Airway epithelial cell (primary cell): ENCODE data around the gene NPEPL1. TPM values are rescaled to one million over a fixed set of nuclear protein-coding genes. Genes with fewer than 3 reads are reported as not detected.

Source experiments
- total RNA-seq: library from RNA; depleted of rRNA; stranded (reverse); fragments of >200 nt; gene quantifications from 2 replicates; pipeline ENCODE4 v1.2.3, GENCODE V29; 2015

NPEPL1 gene, protein sequence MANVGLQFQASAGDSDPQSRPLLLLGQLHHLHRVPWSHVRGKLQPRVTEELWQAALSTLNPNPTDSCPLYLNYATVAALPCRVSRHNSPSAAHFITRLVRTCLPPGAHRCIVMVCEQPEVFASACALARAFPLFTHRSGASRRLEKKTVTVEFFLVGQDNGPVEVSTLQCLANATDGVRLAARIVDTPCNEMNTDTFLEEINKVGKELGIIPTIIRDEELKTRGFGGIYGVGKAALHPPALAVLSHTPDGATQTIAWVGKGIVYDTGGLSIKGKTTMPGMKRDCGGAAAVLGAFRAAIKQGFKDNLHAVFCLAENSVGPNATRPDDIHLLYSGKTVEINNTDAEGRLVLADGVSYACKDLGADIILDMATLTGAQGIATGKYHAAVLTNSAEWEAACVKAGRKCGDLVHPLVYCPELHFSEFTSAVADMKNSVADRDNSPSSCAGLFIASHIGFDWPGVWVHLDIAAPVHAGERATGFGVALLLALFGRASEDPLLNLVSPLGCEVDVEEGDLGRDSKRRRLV
- 11.4 and 12.6 TPM in 2 replicates for total RNA-seq

DNA sequence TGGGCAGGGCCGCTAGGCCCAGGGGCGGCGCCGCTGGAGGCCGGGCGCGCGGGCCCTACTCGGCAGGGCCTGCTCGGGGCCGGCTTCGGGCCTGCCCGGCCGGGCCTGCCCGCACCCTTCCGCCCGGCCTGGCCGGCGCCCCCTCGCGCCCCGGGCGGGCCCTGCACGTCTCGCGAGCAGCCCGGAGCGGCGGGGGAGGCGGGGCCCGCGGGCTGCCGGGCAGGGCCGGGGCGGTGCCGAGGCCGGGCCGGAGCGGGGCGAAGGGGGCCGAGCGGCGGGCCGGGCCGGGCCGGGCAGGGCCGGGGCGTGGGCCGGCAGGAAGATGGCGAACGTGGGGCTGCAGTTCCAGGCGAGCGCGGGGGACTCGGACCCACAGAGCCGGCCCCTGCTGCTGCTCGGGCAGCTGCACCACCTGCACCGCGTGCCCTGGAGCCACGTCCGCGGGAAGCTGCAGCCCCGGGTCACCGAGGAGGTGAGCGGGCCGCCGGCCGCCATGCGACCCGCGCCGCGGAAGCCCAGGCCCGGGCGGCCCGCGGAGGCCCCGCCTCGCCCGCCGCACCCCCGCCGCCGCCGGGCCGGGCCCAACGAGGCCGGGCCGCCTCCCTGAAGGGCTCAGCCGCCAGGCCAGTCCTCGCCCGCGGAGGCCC, at the start of gene NPEPL1:
Gene NPEPL1, plus strand, starts transcription at position 222 of the 647 bp plus-strand sequence. Its CDS starts 101 bp downstream, at position 323.

DNA sequence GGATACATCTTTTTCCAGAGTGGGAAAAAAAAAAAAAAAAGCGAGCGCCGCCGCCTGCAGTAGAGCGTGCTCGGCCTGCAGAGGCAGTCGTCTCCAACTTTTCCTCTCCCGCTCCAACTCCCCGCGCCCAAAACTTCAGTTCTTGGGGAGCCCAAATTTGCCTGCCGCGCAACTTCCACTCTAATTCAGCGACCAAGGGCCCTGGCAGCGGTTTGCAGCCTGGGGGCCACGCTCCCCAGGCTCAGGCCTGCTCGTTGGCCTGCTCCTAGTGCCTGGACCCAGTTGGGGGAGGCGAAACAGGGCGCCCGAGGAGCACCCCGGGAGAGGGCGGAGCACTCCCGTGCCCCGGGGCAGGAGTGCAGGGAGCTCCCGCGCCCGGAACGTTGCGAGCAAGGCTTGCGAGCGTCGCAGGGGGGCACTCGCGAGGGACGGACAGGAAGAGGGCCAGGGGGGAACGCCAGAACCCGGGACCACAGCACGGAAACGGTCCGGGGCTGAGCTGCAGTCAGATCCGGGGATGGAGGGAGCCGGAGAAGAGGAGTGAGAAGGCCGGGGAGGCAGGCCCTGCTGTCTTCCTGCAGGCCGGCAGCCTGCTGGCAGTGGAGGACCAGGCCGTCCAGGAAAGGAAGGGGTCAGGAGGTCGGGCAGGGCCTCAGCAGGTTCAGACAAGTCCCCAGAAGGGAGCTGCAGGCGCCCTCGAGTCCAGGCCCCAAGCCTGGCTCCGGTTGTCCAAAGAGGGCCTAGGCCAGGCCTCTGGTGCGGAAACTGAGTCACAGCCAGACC, 41.6 kb upstream of the NPEPL1 start, which contains the start of gene STX16:
Gene STX16, plus strand, starts transcription at position 508 of the 783 bp plus-strand sequence. CDS start 724 bp downstream, outside the sequence.

Other genes with a start within 250 kb of the NPEPL1 start
- 1.5 and 1.6 TPM in 2 replicates for gene APCDD1L, start 177.4 kb upstream of the NPEPL1 start, total RNA-seq
- 21.9 and 24.4 TPM in 2 replicates for gene STX16, start 41.5 kb upstream of the NPEPL1 start, total RNA-seq
- 0.42 and 2.0 TPM in 2 replicates for gene GNAS-AS1, start 158.1 kb downstream of the NPEPL1 start, total RNA-seq
- gene GNAS, start 159.9 kb downstream of the NPEPL1 start, total RNA-seq: 559 and 647 TPM in 2 replicates